HepG2 (cell line): ENCODE data around the gene KLHL21. TPM values are rescaled to one million over a fixed set of nuclear protein-coding genes. Genes with fewer than 3 reads are reported as not detected.

ENCODE experiments used
- ATF1 ChIP-seq: IDR thresholded peaks from 2 replicates; pipeline ENCODE4 v1.6.1; 2016; ENCODE audit warnings: mild to moderate bottlenecking, control low read depth
- FOXO1 ChIP-seq: sonication (generic); formaldehyde crosslinking; IDR thresholded peaks from 2 replicates; pipeline ENCODE4 v1.4.0; 2020; ENCODE audit warnings: missing genetic modification reagents
- GTF3A ChIP-seq: sonication (generic); formaldehyde crosslinking; conservative IDR thresholded peaks from 2 replicates; pipeline ENCODE4 v1.4.0; 2020; ENCODE audit warnings: mild to moderate bottlenecking, missing genetic modification reagents
- HNF4A ChIP-seq: sonication (generic); formaldehyde crosslinking; IDR thresholded peaks from 2 replicates; pipeline ENCODE4 v1.4.0; 2020; ENCODE audit warnings: missing genetic modification reagents
- MTF2 ChIP-seq: sonication (generic); formaldehyde crosslinking; IDR thresholded peaks from 2 replicates; pipeline ENCODE4 v1.5.0; 2020; ENCODE audit warnings: missing genetic modification reagents, borderline replicate concordance
- NFE2 ChIP-seq: sonication (generic); formaldehyde crosslinking; IDR thresholded peaks from 2 replicates; pipeline ENCODE4 v1.4.0; 2020; ENCODE audit warnings: missing genetic modification reagents
- POLR2AphosphoS2 ChIP-seq: IDR thresholded peaks from 2 replicates; pipeline ENCODE4 v1.6.1; 2011; ENCODE audit warnings: low read depth, low read length, improper control_type of control experiment
- REL ChIP-seq: sonication (generic); formaldehyde crosslinking; conservative IDR thresholded peaks from 2 replicates; pipeline ENCODE4 v1.8.0; 2022; ENCODE audit warnings: mild to moderate bottlenecking, missing genetic modification reagents, moderate library complexity
- SPEN ChIP-seq: sonication (generic); formaldehyde crosslinking; IDR thresholded peaks from 2 replicates; pipeline ENCODE4 v1.5.1; 2020; ENCODE audit warnings: low read depth, mild to moderate bottlenecking, missing genetic modification reagents
- TBX2 ChIP-seq: sonication (generic); formaldehyde crosslinking; IDR thresholded peaks from 2 replicates; pipeline ENCODE4 v1.5.0; 2020; ENCODE audit warnings: missing genetic modification reagents, mild to moderate bottlenecking, borderline replicate concordance
- YY1 ChIP-seq: IDR thresholded peaks from 2 replicates; pipeline ENCODE4 v1.6.1; 2011; ENCODE audit warnings: low read length, low read depth, moderate library complexity, mild to moderate bottlenecking; ENCODE audit not compliant: insufficient read depth, insufficient replicate concordance
- ZFP37 ChIP-seq: sonication (generic); formaldehyde crosslinking; IDR thresholded peaks from 2 replicates; pipeline ENCODE4 v1.4.0; 2020; ENCODE audit warnings: missing genetic modification reagents, borderline replicate concordance
- ZMYM2 ChIP-seq: sonication (generic); formaldehyde crosslinking; IDR thresholded peaks from 2 replicates; pipeline ENCODE4 v1.8.0; 2022; ENCODE audit warnings: mild to moderate bottlenecking, missing genetic modification reagents
- ZNF251 ChIP-seq: sonication (generic); formaldehyde crosslinking; IDR thresholded peaks from 2 replicates; pipeline ENCODE4 v1.9.0; 2021; ENCODE audit warnings: mild to moderate bottlenecking, missing genetic modification reagents
- ZNF441 ChIP-seq: sonication (generic); formaldehyde crosslinking; IDR thresholded peaks from 2 replicates; pipeline ENCODE4 v1.7.0; 2021; ENCODE audit warnings: missing genetic modification reagents, borderline replicate concordance
- ZNF562 ChIP-seq: sonication (generic); formaldehyde crosslinking; IDR thresholded peaks from 2 replicates; pipeline ENCODE4 v1.8.0; 2022; ENCODE audit warnings: missing genetic modification reagents, borderline replicate concordance
- ZNF577 ChIP-seq: sonication (generic); formaldehyde crosslinking; IDR thresholded peaks from 2 replicates; pipeline ENCODE4 v1.4.0; 2020; ENCODE audit warnings: mild to moderate bottlenecking, low read depth, missing genetic modification reagents, borderline replicate concordance
- ZSCAN29 ChIP-seq: sonication (generic); formaldehyde crosslinking; conservative IDR thresholded peaks from 2 replicates; pipeline ENCODE4 v1.4.0; 2020; ENCODE audit warnings: mild to moderate bottlenecking, missing genetic modification reagents
- polyA plus RNA-seq, 8 experiments: library from polyadenylated mRNA; depleted of rRNA in 3 of 8; stranded (reverse) in 7 of 8; unstranded in 1 of 8; fragments of >200 nt; fragmentation: Illumina TruSeq in 4 of 8; extraction: Trizol in 4 of 8; gene quantifications; 2 replicates each; pipeline versions ENCODE4 v1.2.1 to v1.2.3, GENCODE V29; 2011 to 2016; ENCODE audit warnings: low read depth in 4 of 8, missing spikeins in 1 of 8, mixed read lengths in 1 of 8; ENCODE audit not compliant: insufficient read depth in 1 of 8
- total RNA-seq, 5 experiments: library from RNA; depleted of rRNA; stranded (reverse); fragments of >200 nt; fragmentation: Illumina TruSeq; extraction: Trizol; gene quantifications; 2 replicates each; pipeline ENCODE4 v1.2.3, GENCODE V29; 2016; ENCODE audit warnings: low read depth in 1 of 5
- TF ChIP-seq, protein P1 (sequence below): sonication (generic); formaldehyde crosslinking; conservative IDR thresholded peaks from 2 replicates; pipeline ENCODE4 v1.4.0; 2020; ENCODE audit warnings: missing genetic modification reagents
- TF ChIP-seq, protein P2 (sequence below): sonication (generic); formaldehyde crosslinking; IDR thresholded peaks from 2 replicates; pipeline ENCODE4 v1.5.0; 2020; ENCODE audit warnings: mild to moderate bottlenecking, missing genetic modification reagents, borderline replicate concordance
- TF ChIP-seq, protein P3 (sequence below): sonication (generic); formaldehyde crosslinking; IDR thresholded peaks from 2 replicates; pipeline ENCODE4 v1.5.1; 2020; ENCODE audit warnings: mild to moderate bottlenecking, missing genetic modification reagents, moderate library complexity

The KLHL21 gene
- total and polyA plus RNA-seq, 2 of the 13 experiments (the other 11 are each of a cell fraction or from before 2014, with no cell fraction given) = 14.8 to 25.0 TPM

DNA sequence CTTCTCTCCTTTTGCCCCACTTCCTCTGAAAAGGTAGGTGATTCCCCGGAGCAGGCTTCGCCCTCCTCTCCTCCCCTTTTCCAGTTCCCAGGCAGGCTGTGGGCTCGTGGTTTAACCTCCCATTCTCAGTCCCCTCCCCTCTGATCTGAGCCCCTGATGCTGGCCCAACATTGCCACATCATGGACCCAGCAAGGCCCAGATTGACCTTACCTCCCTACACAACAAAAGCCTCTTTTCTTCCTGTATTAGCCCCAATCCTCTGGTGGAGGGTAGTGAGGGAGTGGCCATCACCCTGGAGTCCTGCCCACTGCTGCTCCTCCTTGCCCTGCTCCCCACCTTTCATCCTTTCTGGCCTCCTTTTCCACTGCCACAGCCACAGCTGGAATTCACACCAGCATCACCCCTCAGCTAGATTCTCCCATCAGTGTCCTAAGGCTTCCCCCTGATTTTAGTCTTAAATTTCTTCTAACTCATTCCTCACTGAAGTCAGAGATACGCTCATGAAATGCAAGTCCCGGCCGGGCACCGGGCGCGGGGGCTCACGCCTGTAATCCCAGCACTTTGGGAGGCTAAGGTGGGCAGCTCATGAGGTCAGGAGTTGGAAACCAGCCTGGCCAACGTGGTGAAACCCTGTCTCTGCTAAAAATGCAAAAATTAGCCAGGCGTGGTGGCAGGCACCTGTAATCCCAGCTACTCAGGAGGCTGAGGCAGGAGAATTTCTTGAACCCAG, 29.9 kb downstream of the KLHL21 start (continued):
- TF ChIP-seq ZSCAN29 (CRISPR knock-in tag) = no peak
- peak; percentile 30 for TF ChIP-seq HNF4A (CRISPR knock-in tag)
- TF ChIP-seq, protein P1, sequence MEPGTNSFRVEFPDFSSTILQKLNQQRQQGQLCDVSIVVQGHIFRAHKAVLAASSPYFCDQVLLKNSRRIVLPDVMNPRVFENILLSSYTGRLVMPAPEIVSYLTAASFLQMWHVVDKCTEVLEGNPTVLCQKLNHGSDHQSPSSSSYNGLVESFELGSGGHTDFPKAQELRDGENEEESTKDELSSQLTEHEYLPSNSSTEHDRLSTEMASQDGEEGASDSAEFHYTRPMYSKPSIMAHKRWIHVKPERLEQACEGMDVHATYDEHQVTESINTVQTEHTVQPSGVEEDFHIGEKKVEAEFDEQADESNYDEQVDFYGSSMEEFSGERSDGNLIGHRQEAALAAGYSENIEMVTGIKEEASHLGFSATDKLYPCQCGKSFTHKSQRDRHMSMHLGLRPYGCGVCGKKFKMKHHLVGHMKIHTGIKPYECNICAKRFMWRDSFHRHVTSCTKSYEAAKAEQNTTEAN = no peak
- TF ChIP-seq ZNF562 (CRISPR knock-in tag) = no peak
- no peak for TF ChIP-seq FOXO1 (CRISPR knock-in tag)
- TF ChIP-seq, protein P2, sequence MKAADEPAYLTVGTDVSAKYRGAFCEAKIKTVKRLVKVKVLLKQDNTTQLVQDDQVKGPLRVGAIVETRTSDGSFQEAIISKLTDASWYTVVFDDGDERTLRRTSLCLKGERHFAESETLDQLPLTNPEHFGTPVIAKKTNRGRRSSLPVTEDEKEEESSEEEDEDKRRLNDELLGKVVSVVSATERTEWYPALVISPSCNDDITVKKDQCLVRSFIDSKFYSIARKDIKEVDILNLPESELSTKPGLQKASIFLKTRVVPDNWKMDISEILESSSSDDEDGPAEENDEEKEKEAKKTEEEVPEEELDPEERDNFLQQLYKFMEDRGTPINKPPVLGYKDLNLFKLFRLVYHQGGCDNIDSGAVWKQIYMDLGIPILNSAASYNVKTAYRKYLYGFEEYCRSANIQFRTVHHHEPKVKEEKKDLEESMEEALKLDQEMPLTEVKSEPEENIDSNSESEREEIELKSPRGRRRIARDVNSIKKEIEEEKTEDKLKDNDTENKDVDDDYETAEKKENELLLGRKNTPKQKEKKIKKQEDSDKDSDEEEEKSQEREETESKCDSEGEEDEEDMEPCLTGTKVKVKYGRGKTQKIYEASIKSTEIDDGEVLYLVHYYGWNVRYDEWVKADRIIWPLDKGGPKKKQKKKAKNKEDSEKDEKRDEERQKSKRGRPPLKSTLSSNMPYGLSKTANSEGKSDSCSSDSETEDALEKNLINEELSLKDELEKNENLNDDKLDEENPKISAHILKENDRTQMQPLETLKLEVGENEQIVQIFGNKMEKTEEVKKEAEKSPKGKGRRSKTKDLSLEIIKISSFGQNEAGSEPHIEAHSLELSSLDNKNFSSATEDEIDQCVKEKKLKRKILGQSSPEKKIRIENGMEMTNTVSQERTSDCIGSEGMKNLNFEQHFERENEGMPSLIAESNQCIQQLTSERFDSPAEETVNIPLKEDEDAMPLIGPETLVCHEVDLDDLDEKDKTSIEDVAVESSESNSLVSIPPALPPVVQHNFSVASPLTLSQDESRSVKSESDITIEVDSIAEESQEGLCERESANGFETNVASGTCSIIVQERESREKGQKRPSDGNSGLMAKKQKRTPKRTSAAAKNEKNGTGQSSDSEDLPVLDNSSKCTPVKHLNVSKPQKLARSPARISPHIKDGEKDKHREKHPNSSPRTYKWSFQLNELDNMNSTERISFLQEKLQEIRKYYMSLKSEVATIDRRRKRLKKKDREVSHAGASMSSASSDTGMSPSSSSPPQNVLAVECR (CRISPR knock-in tag) = peak; percentile 25; the same call in 1 of the 2 replicates
- TF ChIP-seq MTF2 (CRISPR knock-in tag) = no peak
- no peak for TF ChIP-seq GTF3A (CRISPR knock-in tag)
- TF ChIP-seq YY1 = no peak
- TF ChIP-seq ATF1 (CRISPR knock-in tag) = no peak
- no peak for TF ChIP-seq ZFP37 (CRISPR knock-in tag)
- TF ChIP-seq TBX2 (CRISPR knock-in tag) = 0 out of 2 replicates have a peak, but pooled peaks have one; percentile 39
- TF ChIP-seq ZNF577 (CRISPR knock-in tag) = no peak
- TF ChIP-seq SPEN (CRISPR knock-in tag) = no peak
- TF ChIP-seq ZMYM2 (CRISPR knock-in tag) = no peak
- no peak for TF ChIP-seq ZNF441 (CRISPR knock-in tag)
- no peak for TF ChIP-seq ZNF251 (CRISPR knock-in tag)
- TF ChIP-seq, protein P3, sequence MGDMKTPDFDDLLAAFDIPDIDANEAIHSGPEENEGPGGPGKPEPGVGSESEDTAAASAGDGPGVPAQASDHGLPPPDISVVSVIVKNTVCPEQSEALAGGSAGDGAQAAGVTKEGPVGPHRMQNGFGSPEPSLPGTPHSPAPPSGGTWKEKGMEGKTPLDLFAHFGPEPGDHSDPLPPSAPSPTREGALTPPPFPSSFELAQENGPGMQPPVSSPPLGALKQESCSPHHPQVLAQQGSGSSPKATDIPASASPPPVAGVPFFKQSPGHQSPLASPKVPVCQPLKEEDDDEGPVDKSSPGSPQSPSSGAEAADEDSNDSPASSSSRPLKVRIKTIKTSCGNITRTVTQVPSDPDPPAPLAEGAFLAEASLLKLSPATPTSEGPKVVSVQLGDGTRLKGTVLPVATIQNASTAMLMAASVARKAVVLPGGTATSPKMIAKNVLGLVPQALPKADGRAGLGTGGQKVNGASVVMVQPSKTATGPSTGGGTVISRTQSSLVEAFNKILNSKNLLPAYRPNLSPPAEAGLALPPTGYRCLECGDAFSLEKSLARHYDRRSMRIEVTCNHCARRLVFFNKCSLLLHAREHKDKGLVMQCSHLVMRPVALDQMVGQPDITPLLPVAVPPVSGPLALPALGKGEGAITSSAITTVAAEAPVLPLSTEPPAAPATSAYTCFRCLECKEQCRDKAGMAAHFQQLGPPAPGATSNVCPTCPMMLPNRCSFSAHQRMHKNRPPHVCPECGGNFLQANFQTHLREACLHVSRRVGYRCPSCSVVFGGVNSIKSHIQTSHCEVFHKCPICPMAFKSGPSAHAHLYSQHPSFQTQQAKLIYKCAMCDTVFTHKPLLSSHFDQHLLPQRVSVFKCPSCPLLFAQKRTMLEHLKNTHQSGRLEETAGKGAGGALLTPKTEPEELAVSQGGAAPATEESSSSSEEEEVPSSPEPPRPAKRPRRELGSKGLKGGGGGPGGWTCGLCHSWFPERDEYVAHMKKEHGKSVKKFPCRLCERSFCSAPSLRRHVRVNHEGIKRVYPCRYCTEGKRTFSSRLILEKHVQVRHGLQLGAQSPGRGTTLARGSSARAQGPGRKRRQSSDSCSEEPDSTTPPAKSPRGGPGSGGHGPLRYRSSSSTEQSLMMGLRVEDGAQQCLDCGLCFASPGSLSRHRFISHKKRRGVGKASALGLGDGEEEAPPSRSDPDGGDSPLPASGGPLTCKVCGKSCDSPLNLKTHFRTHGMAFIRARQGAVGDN = peak; percentile 44; the same call in 1 of the 2 replicates
- no peak for TF ChIP-seq NFE2 (CRISPR knock-in tag)
- TF ChIP-seq POLR2AphosphoS2 = no peak
- TF ChIP-seq REL (CRISPR knock-in tag) = no peak
